Endothelial cell of umbilical vein (primary cell): ENCODE data around the gene CAPN7. TPM values are rescaled to one million over a fixed set of nuclear protein-coding genes. Genes with fewer than 3 reads are reported as not detected.

Experiments
- BruUV-seq: library from RNA; stranded (reverse); fragments of 400-500 nt; replicated peaks from 2 replicates; lab custom pipeline; 2021; lab: Mats Ljungman, UMichigan
- CTCF ChIA-PET: fragments of 300-600, 350-600 bp; sonication (Branson Sonifier 250); formaldehyde crosslinking; loops from one replicate; lab custom pipeline; 2021; ENCODE audit warnings: antibody characterized with exemption, inconsistent platforms; lab: Charles Lee
- POLR2A ChIA-PET: fragments of 300-600, 350-600 bp; sonication (Branson Sonifier 250); formaldehyde crosslinking; loops from one replicate; lab custom pipeline; 2021; ENCODE audit warnings: antibody characterized with exemption, inconsistent platforms; lab: Charles Lee
- DNase-seq: peaks from one replicate; pipeline ENCODE4 v3.0.0-alpha.2; 2011; ENCODE audit warnings: low read depth, low spot score
- FAIRE-seq: peaks from 2 replicates; lab custom pipeline; 2011; peaks lifted over from hg19 to GRCh38; lab: Jason Lieb, UNC
- H2AFZ ChIP-seq: 2 replicates; pipeline ENCODE4 v1.6.0; 2012; ENCODE audit warnings: low read depth, low read length, control low read depth, inconsistent platforms
- H3K27ac ChIP-seq: 2 replicates; pipeline ENCODE4 v1.5.1; 2011; ENCODE audit warnings: low read depth, mild to moderate bottlenecking, control low read depth, low read length, moderate library complexity; ENCODE audit not compliant: insufficient read depth
- H3K27me3 ChIP-seq, 2 experiments: 2 replicates each; pipeline versions ENCODE4 v1.6.0 to v1.6.1; 2011; ENCODE audit warnings: low read length in 2 of 2, mixed read lengths in 1 of 2; ENCODE audit not compliant: control insufficient read depth in 2 of 2, insufficient read depth in 2 of 2
- H3K36me3 ChIP-seq, 2 experiments: 2 replicates in 1 of 2; 3 replicates in 1 of 2; pipeline ENCODE4 v1.5.1; 2011; ENCODE audit warnings: low read length in 2 of 2, mild to moderate bottlenecking in 1 of 2, moderate library complexity in 1 of 2; ENCODE audit not compliant: control insufficient read depth in 2 of 2, insufficient read depth in 2 of 2; ENCODE audit errors: extremely low read depth in 1 of 2
- H3K4me1 ChIP-seq: 3 replicates; pipeline ENCODE4 v1.5.1; 2011; ENCODE audit warnings: mild to moderate bottlenecking, low read length; ENCODE audit not compliant: control insufficient read depth, insufficient read depth; ENCODE audit errors: extremely low read depth
- H3K4me2 ChIP-seq: 2 replicates; pipeline ENCODE4 v1.6.1; 2011; ENCODE audit warnings: low read length, control low read depth, mixed read lengths; ENCODE audit not compliant: insufficient read depth
- H3K4me3 ChIP-seq, 3 experiments: fragments of 200-600 bp in 1 of 3; sonication (generic), shearing (Covaris generic) in 1 of 3; replicated peaks in 1 of 3; 2 replicates each; pipeline ENCODE4 v1.5.1; 2011 to 2016; ENCODE audit warnings: control low read depth in 3 of 3, low read length in 3 of 3, mild to moderate bottlenecking in 2 of 3, inconsistent platforms in 1 of 3, low read depth in 1 of 3, moderate library complexity in 1 of 3; ENCODE audit not compliant: insufficient read depth in 1 of 3
- H3K79me2 ChIP-seq: 2 replicates; pipeline ENCODE4 v1.6.0; 2012; ENCODE audit warnings: low read length, inconsistent platforms; ENCODE audit not compliant: control insufficient read depth, insufficient read depth
- H3K9ac ChIP-seq: replicated peaks from 2 replicates; pipeline ENCODE3; 2011; ENCODE audit warnings: low read length, control low read depth; ENCODE audit not compliant: insufficient read depth; ENCODE audit errors: extremely low read depth
- H3K9me1 ChIP-seq: replicated peaks from 3 replicates; pipeline ENCODE4 v1.6.0; 2011; ENCODE audit warnings: mild to moderate bottlenecking, low read length; ENCODE audit not compliant: control insufficient read depth, insufficient read depth; ENCODE audit errors: extremely low read depth
- H3K9me3 ChIP-seq: replicated peaks from 2 replicates; pipeline ENCODE4 v1.5.1; 2012; ENCODE audit warnings: low read length, inconsistent platforms; ENCODE audit not compliant: control insufficient read depth, insufficient read depth
- H4K20me1 ChIP-seq: replicated peaks from 2 replicates; pipeline ENCODE3; 2011; ENCODE audit warnings: mild to moderate bottlenecking, low read length; ENCODE audit not compliant: control insufficient read depth, insufficient read depth; ENCODE audit errors: extremely low read depth
- EZH2 ChIP-seq: IDR thresholded peaks from 2 replicates; pipeline ENCODE4 v1.6.1; 2012; ENCODE audit warnings: borderline replicate concordance, low read depth, mild to moderate bottlenecking, moderate library complexity, low read length, inconsistent platforms; ENCODE audit not compliant: severe bottlenecking
- FOS ChIP-seq: IDR thresholded peaks from 2 replicates; pipeline ENCODE4 v1.6.1; 2011; ENCODE audit warnings: mild to moderate bottlenecking, low read length, moderate library complexity, borderline replicate concordance; ENCODE audit not compliant: insufficient read depth
- GATA2 ChIP-seq: IDR thresholded peaks from 2 replicates; pipeline ENCODE4 v1.7.0; 2011; ENCODE audit warnings: low read depth, mild to moderate bottlenecking, moderate library complexity, mixed read lengths, low read length; ENCODE audit not compliant: insufficient read length, insufficient read depth
- JUN ChIP-seq: IDR thresholded peaks from 2 replicates; pipeline ENCODE4 v1.6.1; 2011; ENCODE audit warnings: borderline replicate concordance, low read depth; ENCODE audit not compliant: insufficient read length, insufficient read depth
- MYC ChIP-seq: IDR thresholded peaks from one replicate; pipeline ENCODE4 v1.6.1; 2011; ENCODE audit warnings: mild to moderate bottlenecking, low read depth, low read length
- POLR2A ChIP-seq: IDR thresholded peaks from 2 replicates; pipeline ENCODE4 v1.6.1; 2012; ENCODE audit warnings: low read depth, mild to moderate bottlenecking, control low read depth, low read length
- POLR2AphosphoS5 ChIP-seq: IDR thresholded peaks from 2 replicates; pipeline ENCODE4 v1.6.1; 2012; ENCODE audit warnings: low read depth, mild to moderate bottlenecking, control low read depth, low read length, moderate library complexity; ENCODE audit not compliant: insufficient read depth
- dilution Hi-C: fragments of 300-500 bp; cut with MboI; formaldehyde crosslinking; loops from one replicate; pipeline ENCODE4 v1.15.0; 2019; ENCODE audit warnings: low sequenced_read_pairs; ENCODE audit not compliant: extremely low pct_ligation_motif_present
- intact Hi-C: fragments of 100-400 bp; cut with micrococcal nuclease; formaldehyde crosslinking; loops from one replicate; pipeline ENCODE4 v1.10.0; 2022
- polyA plus RNA-seq, 4 experiments: library from polyadenylated mRNA; depleted of rRNA in 3 of 4; stranded (reverse) in 3 of 4; unstranded in 1 of 4; fragments of >200 nt; gene quantifications; 2 replicates each; pipeline versions ENCODE4 v1.2.1 to v1.2.3, GENCODE V29; 2011 to 2012; ENCODE audit warnings: missing spikeins in 1 of 4
- total RNA-seq: library from RNA; stranded (reverse); gene quantifications from 2 replicates; pipeline ENCODE4 v1.2.3, GENCODE V29; 2021
- TF ChIP-seq, protein P1 (sequence below), 2 donors: IDR thresholded peaks; 1 replicate in 1 of 2; 2 replicates in 1 of 2; pipeline ENCODE4 v1.5.1; 2011; ENCODE audit warnings: low read length in 2 of 2, mild to moderate bottlenecking in 2 of 2, moderate library complexity in 2 of 2, control low read depth in 1 of 2, inconsistent platforms in 1 of 2, low read depth in 1 of 2; ENCODE audit not compliant: insufficient read depth in 1 of 2; ENCODE audit errors: extremely low read depth in 1 of 2
- TF ChIP-seq, protein P2 (sequence below): IDR thresholded peaks from 2 replicates; pipeline ENCODE4 v1.6.1; 2011; ENCODE audit not compliant: insufficient read depth, insufficient read length

CAPN7 gene
- total and polyA plus RNA-seq, 2 donors (not counting 3 experiments of a cell fraction or from before 2014, with no cell fraction given): 13.2 to 32.7 TPM

DNA sequence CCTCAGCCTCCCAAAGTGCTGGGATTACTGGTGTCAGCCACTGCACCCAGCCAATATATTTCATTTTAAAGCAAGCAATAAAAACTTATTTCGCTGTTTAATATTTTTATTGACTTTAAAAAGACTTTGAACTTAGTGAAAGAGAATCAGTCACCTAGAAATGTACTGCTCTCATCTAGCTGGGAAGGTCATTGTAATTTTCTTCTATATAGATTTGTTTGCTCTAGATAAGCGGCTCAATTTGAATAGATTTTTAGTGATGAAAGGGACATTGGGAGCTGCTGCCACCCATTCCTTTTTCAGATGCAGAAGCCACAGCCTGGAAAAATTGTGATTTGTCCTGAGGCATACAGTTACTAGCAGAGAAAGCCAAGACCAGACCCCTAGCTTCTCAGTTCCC is 40.1 kb downstream of the CAPN7 start:
- H4K20me1 ChIP-seq: no peaks in the 10 kb centered on the region
- no peaks in the 10 kb centered on the region for H3K9me1 ChIP-seq
- no peak for FAIRE-seq
- no peaks in the 10 kb centered on the region for H3K79me2 ChIP-seq
- H3K27me3 ChIP-seq: no peaks in the 10 kb centered on the region
- intact Hi-C loops (no loop called here), dilution Hi-C loops (no loop called here)
- CTCF ChIA-PET: interaction anchor here (1.3 to 3.3 kb wide), 2 partner anchors 9 to 159 kb away, joined by 4 to 16 read pairs; no protein-coding TSS in a partner anchor
- no peak for DNase-seq
- H3K36me3 ChIP-seq: peaks cover 11 to 22% of the 10 kb centered on the region in 2 experiments
- H3K4me3 ChIP-seq: no peak overlapping the region
- H3K4me2 ChIP-seq: no peak overlapping the region
- no peaks in the 10 kb centered on the region for H3K9me3 ChIP-seq
- BruUV-seq: no TSS peak
- no peak overlapping the region for H2AFZ ChIP-seq
- H3K27ac ChIP-seq: no peak overlapping the region
- no peak for TF ChIP-seq MYC
- no peak for TF ChIP-seq JUN
- no peak for TF ChIP-seq POLR2AphosphoS5
- TF ChIP-seq, protein P1, sequence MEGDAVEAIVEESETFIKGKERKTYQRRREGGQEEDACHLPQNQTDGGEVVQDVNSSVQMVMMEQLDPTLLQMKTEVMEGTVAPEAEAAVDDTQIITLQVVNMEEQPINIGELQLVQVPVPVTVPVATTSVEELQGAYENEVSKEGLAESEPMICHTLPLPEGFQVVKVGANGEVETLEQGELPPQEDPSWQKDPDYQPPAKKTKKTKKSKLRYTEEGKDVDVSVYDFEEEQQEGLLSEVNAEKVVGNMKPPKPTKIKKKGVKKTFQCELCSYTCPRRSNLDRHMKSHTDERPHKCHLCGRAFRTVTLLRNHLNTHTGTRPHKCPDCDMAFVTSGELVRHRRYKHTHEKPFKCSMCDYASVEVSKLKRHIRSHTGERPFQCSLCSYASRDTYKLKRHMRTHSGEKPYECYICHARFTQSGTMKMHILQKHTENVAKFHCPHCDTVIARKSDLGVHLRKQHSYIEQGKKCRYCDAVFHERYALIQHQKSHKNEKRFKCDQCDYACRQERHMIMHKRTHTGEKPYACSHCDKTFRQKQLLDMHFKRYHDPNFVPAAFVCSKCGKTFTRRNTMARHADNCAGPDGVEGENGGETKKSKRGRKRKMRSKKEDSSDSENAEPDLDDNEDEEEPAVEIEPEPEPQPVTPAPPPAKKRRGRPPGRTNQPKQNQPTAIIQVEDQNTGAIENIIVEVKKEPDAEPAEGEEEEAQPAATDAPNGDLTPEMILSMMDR (IDR thresholded peaks at IDR 0.05; ENCODE audit: extremely low read depth in 1 of 2, insufficient read depth in 1 of 2, low read depth in 1 of 2, low read length in 2 of 2): no peak
- no peak for TF ChIP-seq GATA2
- TF ChIP-seq, protein P2, sequence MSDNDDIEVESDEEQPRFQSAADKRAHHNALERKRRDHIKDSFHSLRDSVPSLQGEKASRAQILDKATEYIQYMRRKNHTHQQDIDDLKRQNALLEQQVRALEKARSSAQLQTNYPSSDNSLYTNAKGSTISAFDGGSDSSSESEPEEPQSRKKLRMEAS: no peak
- no peak for TF ChIP-seq EZH2
- TF ChIP-seq POLR2A: no peak
- TF ChIP-seq FOS: no peak
- no peak overlapping the region for H3K9ac ChIP-seq
- POLR2A ChIA-PET: no interaction called here
- H3K4me1 ChIP-seq: no peaks in the 10 kb centered on the region
